BJ (cell line): ENCODE results near the gene HRH2. TPM values are rescaled to one million over a fixed set of nuclear protein-coding genes. Genes with fewer than 3 reads are reported as not detected.

ENCODE experiments used
- CTCF ChIA-PET: fragments of 350-600 bp; formaldehyde crosslinking; extraction: SDS; loops from one replicate; lab custom pipeline; 2021; ENCODE audit warnings: antibody characterized with exemption, inconsistent platforms; lab: Yijun Ruan, JAX
- POLR2A ChIA-PET: fragments of 300-600 bp; sonication (Branson Sonifier 250); formaldehyde crosslinking; extraction: SDS; loops from one replicate; lab custom pipeline; 2021; ENCODE audit warnings: antibody characterized with exemption; lab: Charles Lee
- DNase-seq: peaks from one replicate; pipeline ENCODE4 v3.0.0-alpha.2; 2011; ENCODE audit warnings: low read depth
- H3K27me3 ChIP-seq: 2 replicates; pipeline ENCODE4 v1.6.0; 2011; ENCODE audit warnings: low read length; ENCODE audit not compliant: control insufficient read depth, insufficient read depth
- H3K36me3 ChIP-seq: 2 replicates; pipeline ENCODE4 v1.5.1; 2011; ENCODE audit warnings: low read length; ENCODE audit not compliant: control insufficient read depth, insufficient read depth
- H3K4me3 ChIP-seq: 2 replicates; pipeline ENCODE4 v1.5.1; 2011; ENCODE audit warnings: low read depth, mild to moderate bottlenecking, control low read depth, low read length
- polyA plus RNA-seq: library from polyadenylated mRNA; depleted of rRNA; stranded (reverse); fragments of >200 nt; gene quantifications from 2 replicates; pipeline ENCODE4 v1.2.3, GENCODE V29; 2011
- TF ChIP-seq, protein P1 (sequence below): IDR thresholded peaks from 2 replicates; pipeline ENCODE4 v1.5.1; 2011; ENCODE audit warnings: low read depth, mild to moderate bottlenecking, control low read depth, inconsistent platforms, low read length, moderate library complexity; ENCODE audit not compliant: insufficient read depth

Gene HRH2
- polyA plus RNA-seq, 1 experiment: not detected

DNA sequence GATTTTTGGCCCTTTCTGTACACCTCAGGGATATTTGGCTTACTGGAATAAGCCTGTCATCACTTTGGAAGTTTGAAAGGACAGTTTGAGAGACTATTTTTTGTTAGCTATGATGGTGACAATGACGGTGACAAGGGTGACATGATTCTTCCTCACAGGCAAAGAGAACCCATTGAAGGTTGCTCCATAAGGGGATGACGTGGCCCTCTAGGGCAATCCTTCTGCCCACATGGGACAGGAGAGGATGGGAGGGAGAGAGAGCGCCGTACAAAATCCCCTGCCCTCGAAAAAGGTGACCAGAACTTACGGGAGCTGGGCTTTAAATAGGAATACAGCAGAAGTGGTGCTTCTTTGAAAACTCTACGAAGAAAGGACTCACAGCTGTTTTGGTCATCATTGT, 22.6 kb downstream of the HRH2 start:
- Histone ChIP-seq H3K4me3 (no peak overlapping the region), H3K27me3 (no peaks in the 10 kb centered on the region), H3K36me3 (no peaks in the 10 kb centered on the region)
- no peak for DNase-seq
- TF ChIP-seq, protein P1, sequence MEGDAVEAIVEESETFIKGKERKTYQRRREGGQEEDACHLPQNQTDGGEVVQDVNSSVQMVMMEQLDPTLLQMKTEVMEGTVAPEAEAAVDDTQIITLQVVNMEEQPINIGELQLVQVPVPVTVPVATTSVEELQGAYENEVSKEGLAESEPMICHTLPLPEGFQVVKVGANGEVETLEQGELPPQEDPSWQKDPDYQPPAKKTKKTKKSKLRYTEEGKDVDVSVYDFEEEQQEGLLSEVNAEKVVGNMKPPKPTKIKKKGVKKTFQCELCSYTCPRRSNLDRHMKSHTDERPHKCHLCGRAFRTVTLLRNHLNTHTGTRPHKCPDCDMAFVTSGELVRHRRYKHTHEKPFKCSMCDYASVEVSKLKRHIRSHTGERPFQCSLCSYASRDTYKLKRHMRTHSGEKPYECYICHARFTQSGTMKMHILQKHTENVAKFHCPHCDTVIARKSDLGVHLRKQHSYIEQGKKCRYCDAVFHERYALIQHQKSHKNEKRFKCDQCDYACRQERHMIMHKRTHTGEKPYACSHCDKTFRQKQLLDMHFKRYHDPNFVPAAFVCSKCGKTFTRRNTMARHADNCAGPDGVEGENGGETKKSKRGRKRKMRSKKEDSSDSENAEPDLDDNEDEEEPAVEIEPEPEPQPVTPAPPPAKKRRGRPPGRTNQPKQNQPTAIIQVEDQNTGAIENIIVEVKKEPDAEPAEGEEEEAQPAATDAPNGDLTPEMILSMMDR: no peak
- ChIA-PET POLR2A (no interaction called here), CTCF (no interaction called here)

DNA sequence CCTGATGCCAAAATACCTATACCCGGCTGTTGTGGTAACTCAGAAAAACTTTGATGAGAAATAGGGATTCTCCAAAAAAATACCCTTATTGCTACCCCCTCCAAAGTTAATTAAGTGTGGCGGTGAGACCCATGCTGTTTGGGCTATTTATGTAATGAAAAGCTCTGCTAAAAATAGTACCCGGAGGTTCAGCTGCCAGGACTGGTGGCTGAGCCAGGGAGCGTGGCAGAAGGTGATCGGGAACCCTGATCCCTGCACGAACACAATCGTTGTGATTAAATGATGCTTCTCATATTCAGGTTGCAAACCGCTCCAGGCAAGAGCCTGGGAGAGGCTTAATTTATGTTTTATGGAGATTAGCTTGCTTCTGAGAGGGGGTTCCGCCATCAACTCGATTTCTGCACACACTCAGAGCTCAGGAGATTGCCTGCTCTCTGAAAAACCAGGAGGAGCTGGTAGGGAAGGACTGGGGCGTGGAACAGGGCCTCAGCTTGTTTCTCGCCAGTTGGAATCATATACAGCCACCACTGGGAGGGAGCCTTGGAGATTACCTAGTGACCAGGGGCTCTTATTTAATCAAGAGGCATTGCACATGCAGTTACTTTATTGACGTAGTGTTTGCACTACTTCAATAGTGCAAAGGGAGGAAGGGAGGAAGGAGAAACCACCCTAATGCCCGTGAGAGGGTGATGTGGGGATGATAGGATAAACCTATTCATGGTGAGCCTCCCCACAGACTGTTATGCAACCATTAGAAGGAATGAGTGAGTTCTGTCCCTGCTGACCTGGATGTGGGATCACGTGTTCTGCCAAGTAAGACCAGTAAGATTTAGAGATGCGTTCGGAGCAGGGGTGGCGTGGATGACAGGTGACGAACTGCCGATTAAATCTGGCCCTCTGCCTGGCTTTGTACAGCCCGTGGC, 23.4 kb downstream of the HRH2 start:
- ChIA-PET POLR2A (no interaction called here), CTCF (no interaction called here)
- no peak overlapping the region for H3K4me3 ChIP-seq
- TF ChIP-seq, protein P1: no peak
- H3K36me3 ChIP-seq: no peaks in the 10 kb centered on the region
- H3K27me3 ChIP-seq: no peaks in the 10 kb centered on the region
- no peak for DNase-seq

DNA sequence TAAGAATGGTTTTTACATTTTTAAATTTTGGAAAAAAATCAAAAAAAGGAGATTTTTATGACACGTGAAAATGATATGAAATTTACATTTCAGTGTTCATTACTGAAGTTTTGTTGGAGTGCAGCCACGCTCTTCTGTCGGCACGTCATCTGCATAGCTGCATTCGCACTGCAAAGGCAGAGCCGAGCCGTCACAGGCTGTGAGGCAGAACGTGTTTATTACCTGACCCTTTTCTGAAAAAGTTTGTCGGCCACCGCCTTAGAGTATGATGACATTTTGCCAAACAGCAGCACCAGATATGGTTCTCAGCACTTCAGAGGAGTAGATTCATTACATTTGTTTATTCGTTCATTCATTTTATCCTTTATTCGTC, 24.1 kb downstream of the HRH2 start:
- Histone ChIP-seq H3K27me3 (no peaks in the 10 kb centered on the region), H3K36me3 (no peaks in the 10 kb centered on the region), H3K4me3 (no peak overlapping the region)
- ChIA-PET CTCF (no interaction called here), POLR2A (no interaction called here)
- TF ChIP-seq, protein P1: no peak
- DNase-seq: no peak

DNA sequence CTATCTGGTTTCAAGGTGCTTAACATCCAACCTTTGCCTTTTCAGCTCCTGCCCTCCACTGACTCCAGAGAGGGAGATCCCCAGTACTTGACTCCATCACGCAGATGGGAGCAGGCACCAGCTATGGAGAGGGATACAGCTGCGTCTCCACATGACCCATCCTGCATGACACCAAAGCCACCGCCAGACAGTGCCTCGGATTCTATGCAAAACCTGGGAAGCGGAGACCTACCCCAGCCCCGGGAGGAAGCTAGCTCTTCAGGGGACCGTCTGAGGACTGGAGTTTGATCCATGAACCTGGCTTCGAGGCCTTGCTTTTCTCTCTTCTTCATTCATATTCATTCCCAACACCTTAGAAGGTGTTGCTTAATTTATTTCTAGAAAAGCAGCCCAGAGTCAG, 24.8 kb downstream of the HRH2 start:
- CTCF ChIA-PET: no interaction called here
- DNase-seq: no peak
- POLR2A ChIA-PET: no interaction called here
- no peak overlapping the region for H3K4me3 ChIP-seq
- H3K36me3 ChIP-seq: no peaks in the 10 kb centered on the region
- no peaks in the 10 kb centered on the region for H3K27me3 ChIP-seq
- TF ChIP-seq, protein P1: no peak

DNA sequence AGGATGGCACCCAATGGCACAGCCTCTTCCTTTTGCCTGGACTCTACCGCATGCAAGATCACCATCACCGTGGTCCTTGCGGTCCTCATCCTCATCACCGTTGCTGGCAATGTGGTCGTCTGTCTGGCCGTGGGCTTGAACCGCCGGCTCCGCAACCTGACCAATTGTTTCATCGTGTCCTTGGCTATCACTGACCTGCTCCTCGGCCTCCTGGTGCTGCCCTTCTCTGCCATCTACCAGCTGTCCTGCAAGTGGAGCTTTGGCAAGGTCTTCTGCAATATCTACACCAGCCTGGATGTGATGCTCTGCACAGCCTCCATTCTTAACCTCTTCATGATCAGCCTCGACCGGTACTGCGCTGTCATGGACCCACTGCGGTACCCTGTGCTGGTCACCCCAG, 25.4 kb downstream of the HRH2 start:
- Histone ChIP-seq H3K36me3 (no peaks in the 10 kb centered on the region), H3K27me3 (no peaks in the 10 kb centered on the region), H3K4me3 (no peak overlapping the region)
- POLR2A ChIA-PET: no interaction called here
- no peak for DNase-seq
- TF ChIP-seq, protein P1: no peak
- CTCF ChIA-PET: no interaction called here
